Stromal cell of bone marrow (primary cell): Measurements from ENCODE around the gene CENPL.

Source experiments
- DNase-seq: peaks from one replicate; pipeline ENCODE4 v3.0.0-alpha.2; 2012; ENCODE audit warnings: low read depth

CENPL gene

GRCh38 chr1:173758110-173758509 lies 66.6 kb downstream of the CENPL start:
- no peak for DNase-seq

DNA sequence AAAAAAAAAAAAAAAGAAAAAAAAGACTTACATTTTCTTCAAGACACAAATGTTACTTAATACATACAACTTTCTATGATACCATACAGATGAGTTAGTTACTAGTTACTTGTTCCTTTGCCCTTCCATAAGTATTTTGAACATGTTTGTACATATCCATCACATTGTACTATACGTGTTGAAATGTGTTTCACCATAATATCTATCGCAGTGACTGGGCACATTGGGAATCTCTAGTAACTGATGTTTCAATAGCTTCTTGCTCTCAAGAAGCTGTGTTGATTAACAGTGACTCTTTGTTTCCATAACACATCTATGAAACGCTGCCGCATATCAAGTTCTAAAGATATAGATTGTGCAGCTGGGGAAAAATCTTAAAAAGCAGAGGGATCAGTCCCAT lies 67.0 kb downstream of the CENPL start:
- DNase-seq = no peak

DNA sequence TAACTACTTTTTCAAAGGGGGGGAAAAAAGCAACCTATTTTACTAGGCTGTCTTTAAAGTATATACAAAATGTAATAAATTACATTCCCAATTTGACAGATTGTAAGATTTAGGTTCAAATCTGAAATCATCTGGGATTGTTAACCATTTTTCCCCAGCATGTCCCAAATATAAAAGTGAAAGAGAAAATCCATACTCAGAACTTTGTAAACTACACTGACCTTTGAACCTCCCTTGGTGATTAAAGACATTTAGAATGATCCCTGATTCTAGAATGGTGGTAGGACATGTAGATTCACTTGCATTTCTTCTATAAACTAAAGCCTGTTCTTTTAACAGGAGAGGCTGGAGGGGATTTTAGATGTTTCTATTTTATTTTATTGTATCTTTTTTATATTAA lies 70.9 kb downstream of the CENPL start:
- no peak for DNase-seq
